Upper lobe of left lung (tissue), 4 donors: ENCODE measurements around the gene FAM184B.

ENCODE experiments used
- POLR2A ChIP-seq, 4 donors: fragments of 450-650 bp; IDR thresholded peaks; one replicate each; pipeline ENCODE4 v1.5.1; 2016 to 2017; ENCODE audit warnings: antibody characterized with exemption in 4 of 4, mild to moderate bottlenecking in 2 of 4
- POLR2AphosphoS5 ChIP-seq, 2 donors: sonication (generic); formaldehyde crosslinking; IDR thresholded peaks; one replicate each; pipeline ENCODE4 v1.5.1; 2017; ENCODE audit warnings: antibody characterized with exemption in 2 of 2
- TF ChIP-seq, protein P1 (sequence below), 6 experiments: fragments of 450-650 bp in 4 of 6; fragments of 200-600 bp in 2 of 6; sonication (generic) in 2 of 6; IDR thresholded peaks; one replicate each; pipeline ENCODE4 v1.5.1; 2016 to 2019; ENCODE audit warnings: antibody characterized with exemption in 6 of 6

DNA sequence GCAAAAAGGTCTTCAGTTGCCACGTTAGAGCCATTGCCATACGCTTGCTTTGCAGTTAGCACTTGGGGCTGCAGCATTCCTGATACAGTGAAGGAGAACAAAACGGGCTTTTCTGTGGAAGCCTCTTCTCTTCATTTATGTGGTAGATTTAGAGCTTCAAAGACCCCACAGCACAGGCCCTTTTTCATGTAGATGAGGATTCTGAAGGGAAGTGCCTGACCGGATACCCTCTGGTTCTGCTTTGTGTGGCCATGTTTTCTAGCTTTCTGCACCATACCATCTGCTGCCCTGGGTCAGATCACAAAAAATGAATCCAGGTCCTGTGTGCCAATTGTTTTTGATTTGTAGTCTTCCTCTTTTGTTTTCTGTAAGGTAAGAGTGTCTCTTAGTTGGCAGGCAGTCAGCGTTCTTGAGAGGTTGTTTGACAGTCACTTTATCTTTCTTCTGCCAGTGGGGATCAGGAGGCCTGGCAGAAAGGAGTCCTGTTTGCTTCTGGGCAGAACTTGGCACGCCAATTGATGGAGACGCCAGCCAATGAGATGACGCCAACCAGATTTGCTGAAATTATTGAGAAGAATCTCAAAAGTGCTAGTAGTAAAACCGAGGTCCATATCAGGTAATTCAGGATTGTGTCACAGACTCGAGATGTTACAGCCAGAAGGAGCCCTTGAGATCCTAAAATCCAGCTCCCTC is 196.8 kb downstream of the FAM184B start:
- TF ChIP-seq POLR2A (IDR thresholded peaks at IDR 0.05): no peak
- TF ChIP-seq, protein P1, sequence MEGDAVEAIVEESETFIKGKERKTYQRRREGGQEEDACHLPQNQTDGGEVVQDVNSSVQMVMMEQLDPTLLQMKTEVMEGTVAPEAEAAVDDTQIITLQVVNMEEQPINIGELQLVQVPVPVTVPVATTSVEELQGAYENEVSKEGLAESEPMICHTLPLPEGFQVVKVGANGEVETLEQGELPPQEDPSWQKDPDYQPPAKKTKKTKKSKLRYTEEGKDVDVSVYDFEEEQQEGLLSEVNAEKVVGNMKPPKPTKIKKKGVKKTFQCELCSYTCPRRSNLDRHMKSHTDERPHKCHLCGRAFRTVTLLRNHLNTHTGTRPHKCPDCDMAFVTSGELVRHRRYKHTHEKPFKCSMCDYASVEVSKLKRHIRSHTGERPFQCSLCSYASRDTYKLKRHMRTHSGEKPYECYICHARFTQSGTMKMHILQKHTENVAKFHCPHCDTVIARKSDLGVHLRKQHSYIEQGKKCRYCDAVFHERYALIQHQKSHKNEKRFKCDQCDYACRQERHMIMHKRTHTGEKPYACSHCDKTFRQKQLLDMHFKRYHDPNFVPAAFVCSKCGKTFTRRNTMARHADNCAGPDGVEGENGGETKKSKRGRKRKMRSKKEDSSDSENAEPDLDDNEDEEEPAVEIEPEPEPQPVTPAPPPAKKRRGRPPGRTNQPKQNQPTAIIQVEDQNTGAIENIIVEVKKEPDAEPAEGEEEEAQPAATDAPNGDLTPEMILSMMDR (IDR thresholded peaks at IDR 0.05): no peak
- TF ChIP-seq POLR2AphosphoS5 (IDR thresholded peaks at IDR 0.05): no peak
